HG03097 (cell line): ENCODE measurements around the gene SKAP2.

ENCODE experiments used
- ATAC-seq: cut with Tn5 transposase; IDR thresholded peaks from one replicate; pipeline ENCODE4 v1.9.1; 2021; ENCODE audit not compliant: unreplicated experiment, low FRiP score

Gene SKAP2

DNA sequence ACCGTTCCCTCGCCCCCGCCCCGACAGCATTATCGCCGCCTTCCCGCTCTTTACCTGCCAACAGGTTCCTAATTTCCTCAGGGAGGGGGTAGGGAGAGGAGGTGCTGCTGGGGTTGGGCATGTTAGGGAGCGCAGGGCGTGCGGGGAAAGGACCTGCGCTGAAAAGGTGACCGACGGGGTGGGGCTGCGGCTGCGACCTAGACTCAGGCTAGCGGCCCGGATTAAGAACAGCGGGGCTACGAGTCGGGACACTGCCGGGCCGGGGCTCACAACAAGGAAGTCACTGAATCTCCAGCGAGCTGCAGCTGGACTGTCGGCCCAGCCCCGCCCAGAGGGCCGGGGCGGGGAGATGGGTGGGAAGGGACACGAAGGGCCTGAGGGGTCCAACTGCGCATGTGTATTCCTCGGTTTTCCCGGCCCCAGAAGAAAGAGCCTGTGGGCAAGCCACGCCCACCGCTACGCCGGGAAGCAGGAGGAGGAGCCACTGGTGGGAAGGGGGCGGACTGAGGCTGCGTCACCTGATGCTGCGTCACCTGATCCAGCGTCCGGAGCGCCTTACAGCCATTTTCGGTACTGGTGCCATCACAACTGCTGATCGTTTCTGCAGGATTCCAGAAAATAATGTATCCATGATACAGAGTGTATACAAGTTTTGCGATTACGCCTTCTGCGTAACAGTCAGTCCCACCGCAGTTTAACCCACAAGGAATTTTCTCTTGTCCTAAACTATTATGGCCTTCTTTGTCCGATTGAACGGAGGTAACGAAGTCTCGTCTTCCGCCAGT, at the start of gene SKAP2:
Gene SKAP2, minus strand, starts transcription at position 282 of the 785 bp plus-strand sequence. Its CDS starts 161 bp downstream, at position 121.
- ATAC-seq = peak; percentile 89

GRCh38 chr7:26912933-26913536, 48.6 kb upstream of the SKAP2 start:
- ATAC-seq = no peak

DNA sequence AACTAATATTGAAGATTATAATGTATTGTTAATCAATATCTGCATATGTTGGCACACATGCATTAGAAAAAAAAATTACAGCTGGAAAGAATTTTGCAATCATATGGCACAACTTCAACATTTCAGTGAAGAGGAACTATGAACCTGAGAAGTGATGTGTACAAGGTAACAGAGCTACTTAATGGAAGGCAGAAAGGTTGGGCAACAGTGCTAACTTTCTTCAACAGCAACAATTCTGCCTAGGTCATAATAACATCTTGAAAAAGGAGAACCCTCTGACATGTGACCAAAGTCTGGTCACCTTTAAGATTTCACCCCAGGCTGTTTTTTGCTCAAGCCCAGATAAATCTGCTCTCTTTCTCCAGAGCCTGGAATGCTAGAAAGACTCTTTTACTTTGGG, 47.9 kb upstream of the SKAP2 start:
- no peak for ATAC-seq

DNA sequence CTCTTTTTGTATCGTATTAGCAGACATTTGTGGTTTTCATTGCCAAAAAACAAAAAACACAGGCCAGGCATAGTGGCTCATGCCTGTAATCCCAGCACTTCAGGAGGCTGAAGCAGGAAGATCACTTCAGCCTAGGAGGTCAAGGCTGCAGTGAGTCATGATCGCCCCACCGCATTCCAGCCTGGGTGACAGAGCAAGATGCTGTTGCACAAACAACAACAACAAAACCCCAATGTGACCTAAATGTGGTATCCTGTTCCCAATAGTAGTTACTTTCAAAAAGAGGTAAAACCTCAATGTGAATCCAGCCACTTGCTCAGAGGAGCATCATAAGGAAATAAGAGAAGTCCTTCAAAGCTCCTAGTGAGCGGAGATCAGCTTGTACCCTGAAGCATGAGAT, 45.8 kb upstream of the SKAP2 start:
- ATAC-seq = no peak

DNA sequence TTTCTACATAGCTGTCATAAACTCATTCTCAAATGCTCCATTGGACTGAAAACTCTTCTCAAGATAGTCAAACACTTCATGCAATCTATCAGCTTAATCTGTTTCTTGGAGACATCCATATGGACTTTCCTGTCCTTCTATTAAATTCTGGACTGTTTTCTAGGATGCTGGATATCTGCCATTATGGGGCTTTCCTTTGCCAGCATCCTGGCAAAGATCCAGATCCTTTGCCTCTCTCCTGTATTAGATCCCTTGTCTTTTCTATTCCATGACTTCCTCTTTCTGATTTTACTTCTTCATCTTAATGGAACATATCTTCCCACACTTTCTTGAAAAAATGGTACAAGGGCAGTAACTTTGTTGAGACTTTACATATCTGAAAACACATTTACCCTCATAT, 35.9 kb upstream of the SKAP2 start:
- no peak for ATAC-seq

GRCh38 chr7:26899519-26899918, 35.1 kb upstream of the SKAP2 start:
- ATAC-seq = no peak

- ATAC-seq = no peak
Observed at GRCh38 chr7:26898891-26899290, 34.5 kb upstream of the SKAP2 start.

GRCh38 chr7:26897928-26898327, 33.5 kb upstream of the SKAP2 start:
- no peak for ATAC-seq

DNA sequence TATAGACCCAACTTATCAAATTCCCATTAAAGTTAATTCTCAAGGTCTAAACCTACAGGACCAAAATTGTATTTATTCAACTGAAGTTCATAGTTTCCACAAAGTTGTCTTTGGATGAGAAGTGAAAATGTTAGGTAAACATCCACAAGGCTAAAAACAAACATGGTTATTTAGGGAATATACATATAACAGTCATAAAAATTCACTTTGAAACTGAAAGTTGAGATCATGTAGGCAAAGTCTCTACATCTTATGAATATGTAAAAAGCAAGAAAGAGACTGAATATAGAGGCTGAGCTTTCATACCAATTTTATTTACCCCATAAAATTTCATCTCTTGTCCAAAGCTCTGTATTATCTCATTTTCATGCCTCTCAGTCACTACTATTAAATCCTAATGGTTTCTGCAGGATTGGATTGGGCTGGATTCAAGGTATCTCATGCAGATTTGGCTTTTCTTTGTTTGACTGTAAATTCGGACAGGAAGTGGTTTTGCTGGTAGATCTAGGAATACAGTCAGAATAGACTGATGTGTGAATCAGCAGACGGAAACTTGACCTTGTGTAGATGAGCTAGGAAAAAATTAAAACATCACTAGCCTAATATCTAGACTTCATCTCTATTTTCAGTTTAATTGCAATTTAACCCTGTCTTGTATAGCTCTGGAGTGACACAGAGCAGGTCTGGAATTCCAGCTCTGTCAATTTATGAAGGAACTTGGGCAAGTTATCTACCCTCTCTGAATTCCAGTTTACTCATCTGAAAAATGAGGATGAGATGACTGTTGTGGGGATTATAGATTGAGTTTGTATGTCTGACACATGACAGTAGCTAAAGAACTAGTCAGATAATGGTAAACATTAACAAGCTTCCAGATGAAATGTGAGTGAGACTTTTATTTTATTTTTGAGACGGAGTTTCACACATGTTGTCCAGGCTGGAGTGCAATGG, 27.3 kb upstream of the SKAP2 start:
- no peak for ATAC-seq

- no peak for ATAC-seq
Observed at GRCh38 chr7:26880852-26881251, 16.5 kb upstream of the SKAP2 start.

GRCh38 chr7:26879671-26880070, 15.3 kb upstream of the SKAP2 start:
- ATAC-seq = no peak

GRCh38 chr7:26868841-26869495, 4.6 kb upstream of the SKAP2 start:
- no peak for ATAC-seq

DNA sequence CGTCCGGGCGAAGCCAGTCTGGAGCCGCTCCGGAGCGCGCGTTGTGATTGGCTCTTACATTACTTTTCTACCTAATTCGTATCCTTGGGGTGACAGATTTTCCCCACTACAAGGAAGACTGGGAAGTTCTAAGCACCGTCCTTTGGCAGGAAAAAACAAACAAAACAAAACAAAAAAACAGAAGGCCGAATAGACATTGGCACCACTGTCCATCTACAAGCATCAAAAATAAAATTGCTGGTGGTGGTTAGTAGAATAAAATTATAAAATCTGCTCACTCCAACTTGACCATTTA, 651 bp upstream of the SKAP2 start:
- ATAC-seq = no peak

- no peak for ATAC-seq
Observed at GRCh38 chr7:26863518-26864308, 677 bp downstream of the SKAP2 start.

DNA sequence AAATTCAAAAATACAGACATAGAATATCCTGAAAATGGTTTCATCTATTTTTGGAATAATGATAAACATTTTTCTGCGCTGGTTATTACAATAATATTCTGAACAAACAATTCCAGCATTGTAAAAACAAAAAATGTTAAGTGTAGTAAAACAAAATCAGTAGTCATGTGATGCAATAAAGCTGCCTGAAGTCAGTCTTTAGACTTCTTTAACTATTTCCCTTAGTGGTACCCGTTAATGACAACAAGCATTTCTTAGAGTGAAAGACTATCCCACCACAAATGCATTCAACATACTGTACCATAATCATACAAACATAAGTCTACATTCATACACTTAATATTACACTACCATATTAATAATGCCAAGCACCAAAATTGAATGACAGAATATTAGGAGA, 1.6 kb downstream of the SKAP2 start:
- no peak for ATAC-seq

DNA sequence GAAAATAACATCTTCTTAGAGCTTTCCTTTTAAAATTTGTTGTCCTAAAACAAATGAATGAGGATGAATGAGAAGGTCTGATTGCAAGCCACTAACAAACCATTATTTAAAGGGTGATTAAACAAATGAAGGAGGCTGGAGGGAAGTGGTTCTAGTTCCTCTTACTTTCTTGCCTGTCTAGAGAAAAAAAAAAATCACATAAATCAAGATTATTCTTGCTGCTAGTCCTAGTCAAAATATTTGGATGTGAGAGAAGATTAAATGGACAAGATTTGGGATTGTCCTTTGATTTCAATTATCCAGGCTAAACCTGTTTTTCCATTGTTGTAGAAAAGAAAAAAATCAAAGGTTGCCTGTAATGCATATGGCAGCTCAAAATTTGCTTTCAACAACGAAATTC, 3.3 kb downstream of the SKAP2 start:
- no peak for ATAC-seq

- ATAC-seq = no peak
Observed at GRCh38 chr7:26860361-26860760, 4.0 kb downstream of the SKAP2 start.

GRCh38 chr7:26859720-26860119, 4.7 kb downstream of the SKAP2 start:
- ATAC-seq = no peak

DNA sequence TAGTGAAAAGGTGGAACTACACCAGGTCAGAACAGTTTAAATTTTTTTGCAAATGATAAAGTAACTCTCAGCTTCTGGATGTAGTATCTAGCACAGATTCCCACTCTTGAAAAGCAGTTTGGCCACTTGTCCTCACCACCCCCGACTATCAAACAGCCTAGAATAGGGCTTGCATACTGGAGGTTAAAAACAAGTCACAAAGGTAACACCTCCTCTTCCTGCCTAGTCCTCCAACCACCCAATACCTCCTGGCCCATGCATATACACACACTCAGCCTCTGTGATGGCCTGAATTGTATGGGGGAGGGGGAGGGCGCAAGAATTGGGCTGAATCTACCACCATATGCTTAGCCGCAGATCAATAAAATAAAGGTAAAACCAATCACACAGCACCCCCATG, 5.7 kb downstream of the SKAP2 start:
- ATAC-seq = no peak

DNA sequence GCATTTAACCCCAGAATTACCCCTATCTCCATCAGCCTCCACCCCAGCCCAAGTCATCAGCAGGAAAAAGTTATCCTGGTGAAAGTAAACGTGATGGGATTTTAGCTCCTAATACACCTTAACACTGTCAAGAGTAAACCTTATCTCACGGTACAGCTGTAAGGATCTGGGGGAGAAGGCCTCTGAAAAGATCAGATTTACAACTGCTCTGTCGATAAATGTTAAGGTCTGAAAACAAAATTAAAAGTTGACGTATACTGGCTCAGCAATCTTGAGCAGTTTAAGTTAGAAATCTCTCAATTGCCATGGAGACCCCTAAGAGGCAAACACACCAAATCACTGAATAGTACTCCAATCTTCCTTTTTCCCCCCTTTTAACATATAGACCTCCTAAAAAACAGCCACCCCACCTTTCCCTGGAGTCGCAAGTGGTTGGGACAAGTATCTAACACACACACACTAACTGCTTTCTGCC, 6.1 kb downstream of the SKAP2 start:
- ATAC-seq = no peak
